HCT116 (cell line): ENCODE data around the gene GRAMD4. TPM values are rescaled to one million over a fixed set of nuclear protein-coding genes. Genes with fewer than 3 reads are reported as not detected.

Experiments
- ATAC-seq: fragments of 200-7000 bp; cut with Tn5 transposase; 2 replicates; pipeline ENCODE4 v1.9.1; 2020; ENCODE audit warnings: mild to moderate bottlenecking, moderate library complexity
- BruUV-seq: library from RNA; stranded (reverse); fragments of 400-500 nt; replicated peaks from 2 replicates; lab custom pipeline; 2021; lab: Mats Ljungman, UMichigan
- CTCF ChIA-PET: fragments of 300-600 bp; sonication (Branson Sonifier 250); formaldehyde crosslinking; loops from one replicate; lab custom pipeline; 2021; ENCODE audit warnings: antibody characterized with exemption; lab: Charles Lee
- POLR2A ChIA-PET: fragments of 300-600, 350-600 bp; sonication (Branson Sonifier 250); formaldehyde crosslinking; loops from one replicate; lab custom pipeline; 2021; ENCODE audit warnings: antibody characterized with exemption; lab: Charles Lee
- RAD21 ChIA-PET, 2 experiments: fragments of 300-600 bp; sonication (Branson Sonifier 250); formaldehyde crosslinking; loops; one replicate each; lab custom pipeline; 2023; ENCODE audit warnings: low total read pairs in 2 of 2; ENCODE audit not compliant: uncharacterized antibody in 2 of 2, unreplicated experiment in 2 of 2, low non-redundant PET in 1 of 2; lab: Charles Lee
- DNase-seq: peaks from one replicate; pipeline ENCODE4 v3.0.0-alpha.2; 2010; ENCODE audit warnings: low read depth, low spot score
- H2AFZ ChIP-seq: fragments of 200-600 bp; shearing (Covaris generic), sonication (generic); 2 replicates; pipeline ENCODE4 v1.6.1; 2017; ENCODE audit warnings: low read depth, mixed run types, mixed read lengths, antibody characterized with exemption, low read length; ENCODE audit not compliant: poor library complexity, severe bottlenecking
- H3K27ac ChIP-seq: 2 replicates; pipeline ENCODE4 v1.5.1; 2012; ENCODE audit warnings: low read depth, low read length
- H3K27me3 ChIP-seq: fragments of 200-600 bp; sonication (generic); 2 replicates; pipeline ENCODE4 v1.6.1; 2016; ENCODE audit warnings: mixed run types, low read length, mixed read lengths; ENCODE audit not compliant: insufficient read depth
- H3K36me3 ChIP-seq, 2 experiments: fragments of 200-500 bp in 1 of 2; fragments of 200-600 bp in 1 of 2; sonication (Bioruptor generic) in 1 of 2; sonication (generic) in 1 of 2; 2 replicates each; pipeline versions ENCODE4 v1.5.1 to v1.6.1; 2014 to 2016; ENCODE audit warnings: low read length in 2 of 2, inconsistent platforms in 1 of 2, mixed read lengths in 1 of 2, mixed run types in 1 of 2; ENCODE audit not compliant: insufficient read depth in 2 of 2, control insufficient read depth in 1 of 2
- H3K4me1 ChIP-seq, 2 experiments: fragments of 200-600 bp in 1 of 2; sonication (generic) in 1 of 2; 2 replicates each; pipeline versions ENCODE4 v1.5.1 to v1.6.1; 2012 to 2017; ENCODE audit warnings: low read length in 2 of 2, inconsistent platforms in 1 of 2, mild to moderate bottlenecking in 1 of 2, mixed read lengths in 1 of 2, mixed run types in 1 of 2, moderate library complexity in 1 of 2; ENCODE audit not compliant: insufficient read depth in 2 of 2, control insufficient read depth in 1 of 2
- H3K4me2 ChIP-seq: fragments of 200-600 bp; sonication (generic); 2 replicates; pipeline ENCODE4 v1.6.1; 2017; ENCODE audit warnings: mixed run types, low read length, mixed read lengths
- H3K4me3 ChIP-seq, 2 experiments: fragments of 200-600 bp in 1 of 2; sonication (generic) in 1 of 2; replicated peaks in 1 of 2; 2 replicates each; pipeline ENCODE4 v1.5.1; 2011 to 2016; ENCODE audit warnings: low read length in 2 of 2, control low read depth in 1 of 2, low read depth in 1 of 2, mild to moderate bottlenecking in 1 of 2, mixed read lengths in 1 of 2, mixed run types in 1 of 2
- H3K79me2 ChIP-seq: fragments of 200-600 bp; sonication (generic); 2 replicates; pipeline ENCODE4 v1.6.1; 2017; ENCODE audit warnings: mild to moderate bottlenecking, mixed run types, low read length, moderate library complexity, mixed read lengths; ENCODE audit not compliant: insufficient read depth
- H3K9ac ChIP-seq: fragments of 200-600 bp; sonication (generic); 2 replicates; pipeline ENCODE4 v1.6.1; 2016; ENCODE audit warnings: low read length, mixed read lengths
- H3K9me2 ChIP-seq: fragments of 200-600 bp; sonication (generic), shearing (Covaris generic); 2 replicates; pipeline ENCODE4 v1.6.1; 2017; ENCODE audit warnings: mixed run types, mild to moderate bottlenecking, moderate library complexity; ENCODE audit not compliant: insufficient read depth
- H3K9me3 ChIP-seq, 2 experiments: fragments of 200-500 bp in 1 of 2; fragments of 200-600 bp in 1 of 2; sonication (Bioruptor generic) in 1 of 2; sonication (generic) in 1 of 2; 2 replicates each; pipeline ENCODE4 v1.6.1; 2014 to 2017; ENCODE audit warnings: low read length in 2 of 2, mixed read lengths in 2 of 2, inconsistent platforms in 1 of 2, low read depth in 1 of 2, mild to moderate bottlenecking in 1 of 2, mixed run types in 1 of 2, moderate library complexity in 1 of 2; ENCODE audit not compliant: control insufficient read depth in 1 of 2, insufficient read depth in 1 of 2
- H4K20me1 ChIP-seq: fragments of 200-600 bp; sonication (generic), shearing (Covaris generic); 2 replicates; pipeline ENCODE4 v1.6.1; 2017; ENCODE audit warnings: mixed run types, mild to moderate bottlenecking, moderate library complexity; ENCODE audit not compliant: insufficient read depth
- CEBPB ChIP-seq: IDR thresholded peaks from 2 replicates; pipeline ENCODE4 v1.6.1; 2012; ENCODE audit warnings: low read depth
- CTCF ChIP-seq, 3 experiments: fragments of 200-600 bp in 1 of 3; sonication (generic) in 1 of 3; IDR thresholded peaks in 2 of 3; conservative IDR thresholded peaks in 1 of 3; 2 replicates each; pipeline ENCODE4 v1.5.1; 2012 to 2017; ENCODE audit warnings: low read depth in 2 of 3, low read length in 2 of 3, antibody characterized with exemption in 1 of 3, borderline replicate concordance in 1 of 3, control low read depth in 1 of 3, mild to moderate bottlenecking in 1 of 3, mixed read lengths in 1 of 3, mixed run types in 1 of 3, moderate library complexity in 1 of 3; ENCODE audit not compliant: insufficient read depth in 1 of 3
- EGR1 ChIP-seq: IDR thresholded peaks from 2 replicates; pipeline ENCODE4 v1.6.1; 2012; ENCODE audit warnings: low read depth
- EZH2 ChIP-seq: fragments of 200-600 bp; sonication (generic); IDR thresholded peaks from 2 replicates; pipeline ENCODE4 v1.6.1; 2017; ENCODE audit warnings: antibody characterized with exemption, mixed run types
- EZH2phosphoT487 ChIP-seq: fragments of 200-600 bp; IDR thresholded peaks from 2 replicates; pipeline ENCODE4 v1.6.1; 2018; ENCODE audit warnings: antibody characterized with exemption, borderline replicate concordance
- FOSL1 ChIP-seq: IDR thresholded peaks from 2 replicates; pipeline ENCODE4 v1.6.1; 2012; ENCODE audit warnings: low read depth
- JUND ChIP-seq: IDR thresholded peaks from 2 replicates; pipeline ENCODE4 v1.6.1; 2012
- MAX ChIP-seq: IDR thresholded peaks from 2 replicates; pipeline ENCODE4 v1.6.1; 2012
- POLR2A ChIP-seq: IDR thresholded peaks from 2 replicates; pipeline ENCODE4 v1.7.0; 2011; ENCODE audit warnings: borderline replicate concordance; ENCODE audit not compliant: insufficient read depth, insufficient read length; ENCODE audit errors: extremely low read depth
- POLR2AphosphoS5 ChIP-seq: IDR thresholded peaks from 2 replicates; pipeline ENCODE4 v1.6.1; 2011; ENCODE audit warnings: mild to moderate bottlenecking, low read depth, low read length, moderate library complexity
- RAD21 ChIP-seq: IDR thresholded peaks from 2 replicates; pipeline ENCODE4 v1.6.1; 2012; ENCODE audit warnings: low read depth, mild to moderate bottlenecking
- SIN3A ChIP-seq: IDR thresholded peaks from 2 replicates; pipeline ENCODE4 v1.6.1; 2012; ENCODE audit warnings: low read depth
- SP1 ChIP-seq: IDR thresholded peaks from 2 replicates; pipeline ENCODE4 v1.6.1; 2012; ENCODE audit warnings: low read depth
- SRF ChIP-seq: IDR thresholded peaks from 2 replicates; pipeline ENCODE4 v1.6.1; 2012; ENCODE audit warnings: low read depth
- TCF7L2 ChIP-seq: IDR thresholded peaks from 2 replicates; pipeline ENCODE4 v1.7.0; 2011; ENCODE audit warnings: borderline replicate concordance, inconsistent platforms; ENCODE audit not compliant: insufficient read depth, insufficient read length; ENCODE audit errors: extremely low read depth
- YY1 ChIP-seq: IDR thresholded peaks from 2 replicates; pipeline ENCODE4 v1.6.1; 2011; ENCODE audit warnings: low read length, low read depth, moderate library complexity, mild to moderate bottlenecking; ENCODE audit not compliant: insufficient replicate concordance; ENCODE audit errors: extremely low read depth
- ZFX ChIP-seq: fragments of 450-650 bp; IDR thresholded peaks from 2 replicates; pipeline ENCODE4 v1.6.1; 2017
- ZNF274 ChIP-seq: fragments of 200-500 bp; sonication (Bioruptor generic); IDR thresholded peaks from 2 replicates; pipeline ENCODE4 v1.6.1; 2014; ENCODE audit warnings: mild to moderate bottlenecking, low read depth, low read length, inconsistent platforms
- intact Hi-C: fragments of 100-400 bp; cut with micrococcal nuclease; formaldehyde crosslinking; loops from 2 replicates; pipeline ENCODE4 v1.10.0; 2022
- total RNA-seq: library from RNA; stranded (reverse); gene quantifications from one replicate; pipeline ENCODE4 v1.2.1, GENCODE V29; 2021; ENCODE audit not compliant: unreplicated experiment
- TF ChIP-seq, protein P1 (sequence below): IDR thresholded peaks from 2 replicates; pipeline ENCODE4 v1.6.1; 2012; ENCODE audit warnings: low read depth
- TF ChIP-seq, protein P2 (sequence below): IDR thresholded peaks from 2 replicates; pipeline ENCODE4 v1.6.1; 2011; ENCODE audit warnings: mild to moderate bottlenecking, low read length, moderate library complexity; ENCODE audit not compliant: insufficient replicate concordance; ENCODE audit errors: extremely low read depth

The GRAMD4 gene
- total RNA-seq, 1 experiment from 2014 or later, result 25.8 TPM

DNA sequence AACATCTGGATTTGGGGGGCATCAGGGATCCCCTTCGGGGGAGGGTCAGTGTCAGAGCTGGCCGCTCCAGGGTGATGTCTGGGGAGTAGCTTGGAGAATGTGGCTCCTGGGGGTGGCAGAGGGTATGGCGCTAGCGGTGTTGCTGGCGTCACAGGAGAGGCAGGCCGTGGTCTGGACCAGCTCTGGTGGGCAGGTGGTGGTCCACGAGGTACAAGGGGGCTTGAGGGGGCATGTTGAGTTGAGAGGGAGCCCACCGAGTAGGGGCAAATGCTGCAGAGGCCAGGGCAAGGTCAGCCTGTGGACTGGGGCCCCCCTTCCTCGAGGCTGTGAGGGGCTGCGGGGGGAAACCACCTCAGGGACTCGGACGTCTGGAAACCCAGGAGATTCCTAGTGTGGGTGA, 8.6 kb downstream of the GRAMD4 start:
- Histone ChIP-seq H3K9me3 (no peaks in the 10 kb centered on the region), H3K79me2 (no peaks in the 10 kb centered on the region), H3K4me3 (no peak overlapping the region), H4K20me1 (no peaks in the 10 kb centered on the region), H3K4me2 (no peak overlapping the region), H3K9me2 (no peaks in the 10 kb centered on the region), H3K36me3 (no peaks in the 10 kb centered on the region), H3K27ac (no peak overlapping the region), H3K27me3 (no peaks in the 10 kb centered on the region), H3K9ac (no peak overlapping the region), H2AFZ (no peak overlapping the region), H3K4me1 (peaks cover under 1 to 7% of the 10 kb centered on the region in 2 experiments; a peak in 2 of 4 replicates)
- POLR2A ChIA-PET, result no interaction called here
- RAD21 ChIA-PET, result no interaction called here
- no TSS peak for BruUV-seq
- no peak for TF ChIP-seq JUND
- no peak for TF ChIP-seq ZFX
- TF ChIP-seq SRF, result no peak
- no peak for TF ChIP-seq EZH2phosphoT487
- no peak for TF ChIP-seq TCF7L2
- no peak for TF ChIP-seq MAX
- no peak for TF ChIP-seq CEBPB
- no peak for TF ChIP-seq EGR1
- TF ChIP-seq RAD21, result no peak
- TF ChIP-seq SIN3A, result no peak
- TF ChIP-seq FOSL1, result no peak
- TF ChIP-seq, protein P1, sequence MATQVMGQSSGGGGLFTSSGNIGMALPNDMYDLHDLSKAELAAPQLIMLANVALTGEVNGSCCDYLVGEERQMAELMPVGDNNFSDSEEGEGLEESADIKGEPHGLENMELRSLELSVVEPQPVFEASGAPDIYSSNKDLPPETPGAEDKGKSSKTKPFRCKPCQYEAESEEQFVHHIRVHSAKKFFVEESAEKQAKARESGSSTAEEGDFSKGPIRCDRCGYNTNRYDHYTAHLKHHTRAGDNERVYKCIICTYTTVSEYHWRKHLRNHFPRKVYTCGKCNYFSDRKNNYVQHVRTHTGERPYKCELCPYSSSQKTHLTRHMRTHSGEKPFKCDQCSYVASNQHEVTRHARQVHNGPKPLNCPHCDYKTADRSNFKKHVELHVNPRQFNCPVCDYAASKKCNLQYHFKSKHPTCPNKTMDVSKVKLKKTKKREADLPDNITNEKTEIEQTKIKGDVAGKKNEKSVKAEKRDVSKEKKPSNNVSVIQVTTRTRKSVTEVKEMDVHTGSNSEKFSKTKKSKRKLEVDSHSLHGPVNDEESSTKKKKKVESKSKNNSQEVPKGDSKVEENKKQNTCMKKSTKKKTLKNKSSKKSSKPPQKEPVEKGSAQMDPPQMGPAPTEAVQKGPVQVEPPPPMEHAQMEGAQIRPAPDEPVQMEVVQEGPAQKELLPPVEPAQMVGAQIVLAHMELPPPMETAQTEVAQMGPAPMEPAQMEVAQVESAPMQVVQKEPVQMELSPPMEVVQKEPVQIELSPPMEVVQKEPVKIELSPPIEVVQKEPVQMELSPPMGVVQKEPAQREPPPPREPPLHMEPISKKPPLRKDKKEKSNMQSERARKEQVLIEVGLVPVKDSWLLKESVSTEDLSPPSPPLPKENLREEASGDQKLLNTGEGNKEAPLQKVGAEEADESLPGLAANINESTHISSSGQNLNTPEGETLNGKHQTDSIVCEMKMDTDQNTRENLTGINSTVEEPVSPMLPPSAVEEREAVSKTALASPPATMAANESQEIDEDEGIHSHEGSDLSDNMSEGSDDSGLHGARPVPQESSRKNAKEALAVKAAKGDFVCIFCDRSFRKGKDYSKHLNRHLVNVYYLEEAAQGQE, result no peak
- TF ChIP-seq, protein P2, sequence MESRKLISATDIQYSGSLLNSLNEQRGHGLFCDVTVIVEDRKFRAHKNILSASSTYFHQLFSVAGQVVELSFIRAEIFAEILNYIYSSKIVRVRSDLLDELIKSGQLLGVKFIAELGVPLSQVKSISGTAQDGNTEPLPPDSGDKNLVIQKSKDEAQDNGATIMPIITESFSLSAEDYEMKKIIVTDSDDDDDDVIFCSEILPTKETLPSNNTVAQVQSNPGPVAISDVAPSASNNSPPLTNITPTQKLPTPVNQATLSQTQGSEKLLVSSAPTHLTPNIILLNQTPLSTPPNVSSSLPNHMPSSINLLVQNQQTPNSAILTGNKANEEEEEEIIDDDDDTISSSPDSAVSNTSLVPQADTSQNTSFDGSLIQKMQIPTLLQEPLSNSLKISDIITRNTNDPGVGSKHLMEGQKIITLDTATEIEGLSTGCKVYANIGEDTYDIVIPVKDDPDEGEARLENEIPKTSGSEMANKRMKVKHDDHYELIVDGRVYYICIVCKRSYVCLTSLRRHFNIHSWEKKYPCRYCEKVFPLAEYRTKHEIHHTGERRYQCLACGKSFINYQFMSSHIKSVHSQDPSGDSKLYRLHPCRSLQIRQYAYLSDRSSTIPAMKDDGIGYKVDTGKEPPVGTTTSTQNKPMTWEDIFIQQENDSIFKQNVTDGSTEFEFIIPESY, result no peak
- TF ChIP-seq CTCF (IDR thresholded peaks at IDR 0.05 in 2 of 3, conservative IDR thresholded peaks at IDR 0.05 in 1 of 3; ENCODE audit: borderline replicate concordance in 1 of 3, insufficient read depth in 1 of 3, low read depth in 2 of 3, low read length in 2 of 3), result no peak
- no peak for TF ChIP-seq POLR2A
- TF ChIP-seq POLR2AphosphoS5, result no peak
- TF ChIP-seq ZNF274, result no peak
- no peak for TF ChIP-seq SP1
- no peak for TF ChIP-seq YY1
- TF ChIP-seq EZH2, result no peak
- DNase-seq (no peak), ATAC-seq (no peak)
- intact Hi-C loops, result no loop called here
- CTCF ChIA-PET, result no interaction called here
